Activated CD8-positive, alpha-beta memory T cell treated with anti-CD3 and anti-CD28 coated beads, Interleukin-2, amount 50 U/mL, for 24 hours (primary cell): ENCODE data around the gene ASPG.

ENCODE experiments used
- DNase-seq: peaks from one replicate; pipeline ENCODE4 v3.0.0-alpha.2; 2020; ENCODE audit errors: extremely low read depth

Gene ASPG

DNA sequence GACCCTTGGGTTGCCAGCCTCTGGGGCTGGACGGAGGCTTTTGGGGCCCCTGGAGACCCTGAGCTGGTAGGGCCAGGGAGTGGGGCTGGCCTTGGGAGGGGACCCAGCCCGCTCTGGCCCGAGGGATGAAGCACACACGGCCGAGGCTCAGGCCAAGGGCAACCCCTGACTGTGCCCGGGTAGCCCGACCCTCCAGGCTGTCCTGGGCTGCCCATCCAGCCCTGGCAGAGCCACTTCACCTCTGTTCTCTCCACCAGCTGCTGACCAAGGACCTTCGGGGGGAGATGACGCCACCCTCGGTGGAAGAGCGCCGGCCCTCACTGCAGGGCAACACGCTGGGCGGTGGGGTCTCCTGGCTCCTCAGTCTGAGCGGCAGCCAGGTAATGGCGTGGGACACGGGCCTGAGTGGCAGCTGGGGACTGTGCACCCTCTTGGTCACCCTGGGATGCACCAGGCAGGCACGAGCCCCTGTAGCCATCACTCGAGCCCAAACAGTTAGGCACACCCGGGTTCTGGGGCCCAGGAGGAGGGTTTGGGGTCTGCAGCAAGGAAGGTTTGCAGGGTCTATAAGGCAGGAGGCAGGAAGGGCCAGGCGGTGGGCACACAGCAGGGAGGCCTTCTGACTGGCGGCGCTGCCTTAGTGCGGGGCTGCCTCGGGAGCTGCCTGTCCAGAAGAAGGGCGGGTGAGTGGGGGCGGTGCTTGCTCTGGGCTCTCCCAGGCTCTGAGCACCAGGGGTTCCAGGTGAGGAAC lies 19.7 kb downstream of the ASPG start:
- no peak for DNase-seq

DNA sequence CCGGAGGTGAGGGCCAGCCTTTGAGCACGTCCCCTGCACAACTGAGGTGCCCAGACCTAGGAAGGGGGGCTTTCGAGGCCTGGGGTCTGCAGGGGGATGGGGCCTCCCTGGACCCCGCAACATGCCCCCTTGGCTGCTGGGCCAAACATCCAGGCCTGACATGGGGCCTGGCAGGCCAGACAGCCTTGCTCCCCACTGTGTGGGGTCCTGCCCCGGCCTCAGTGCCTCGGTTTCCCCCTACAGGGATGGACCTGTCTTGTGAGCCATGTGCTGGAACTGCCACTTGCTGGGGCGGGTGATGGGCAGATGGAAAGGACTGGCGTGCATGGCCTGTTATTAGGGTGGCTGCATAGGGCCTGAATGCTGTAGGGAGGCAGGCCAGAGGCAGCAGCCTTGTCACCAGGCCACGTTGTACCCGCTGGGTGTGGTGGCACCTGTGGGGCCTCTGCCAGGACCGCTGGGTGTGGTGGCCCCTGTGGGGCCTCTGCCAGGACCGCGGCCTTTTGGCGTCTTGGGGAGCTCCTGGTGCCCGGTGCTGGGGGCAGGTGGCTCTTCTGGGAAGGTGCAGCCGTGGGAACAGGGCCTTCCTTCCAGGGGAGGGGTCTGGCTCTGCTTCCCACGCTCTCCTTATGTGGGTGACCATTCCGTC lies 20.4 kb downstream of the ASPG start:
- no peak for DNase-seq

DNA sequence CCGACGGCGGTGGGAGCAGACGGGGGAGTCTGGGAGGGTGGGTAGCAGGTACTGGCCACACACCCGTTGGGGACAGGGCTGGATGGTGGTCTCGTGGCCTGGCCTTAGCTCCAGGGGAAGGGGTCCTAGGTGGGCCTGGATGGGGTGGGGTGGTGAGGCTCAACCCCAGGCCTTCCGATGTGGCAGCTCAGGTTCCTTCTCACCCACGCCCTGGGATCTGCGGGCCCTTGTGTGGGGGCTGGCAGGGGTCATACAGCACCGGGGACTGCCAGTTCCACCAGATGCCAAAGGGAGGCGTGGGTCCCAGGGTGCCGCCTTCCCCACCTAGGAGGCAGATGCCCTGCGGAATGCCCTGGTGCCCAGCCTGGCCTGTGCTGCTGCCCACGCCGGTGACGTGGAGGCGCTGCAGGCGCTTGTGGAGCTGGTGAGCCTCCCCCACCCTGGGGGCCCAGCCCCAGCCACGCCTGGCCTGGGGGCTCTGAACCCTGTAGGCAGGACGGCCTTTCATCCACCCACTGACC lies 21.0 kb downstream of the ASPG start:
- DNase-seq: no peak

DNA sequence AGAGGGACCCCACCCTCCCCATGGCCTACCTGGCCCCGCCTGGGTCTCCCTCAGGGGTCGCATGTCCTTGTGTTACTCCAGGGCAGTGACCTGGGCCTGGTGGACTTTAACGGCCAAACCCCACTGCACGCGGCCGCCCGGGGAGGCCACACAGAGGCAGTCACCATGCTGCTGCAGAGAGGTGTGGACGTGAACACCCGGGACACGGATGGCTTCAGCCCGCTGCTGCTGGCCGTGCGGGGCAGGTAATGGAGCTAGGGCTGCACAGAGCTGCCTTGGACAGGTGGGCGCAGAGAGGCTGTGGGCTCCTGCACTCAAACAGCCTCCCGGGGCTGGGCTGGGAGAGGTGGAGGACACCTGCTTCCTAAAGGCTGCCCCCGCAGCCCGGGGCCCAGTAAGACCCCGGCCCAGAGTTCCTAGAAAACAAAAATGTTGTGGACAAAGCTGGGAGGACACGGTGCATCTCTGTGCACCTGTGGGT lies 21.6 kb downstream of the ASPG start:
- DNase-seq: no peak

DNA sequence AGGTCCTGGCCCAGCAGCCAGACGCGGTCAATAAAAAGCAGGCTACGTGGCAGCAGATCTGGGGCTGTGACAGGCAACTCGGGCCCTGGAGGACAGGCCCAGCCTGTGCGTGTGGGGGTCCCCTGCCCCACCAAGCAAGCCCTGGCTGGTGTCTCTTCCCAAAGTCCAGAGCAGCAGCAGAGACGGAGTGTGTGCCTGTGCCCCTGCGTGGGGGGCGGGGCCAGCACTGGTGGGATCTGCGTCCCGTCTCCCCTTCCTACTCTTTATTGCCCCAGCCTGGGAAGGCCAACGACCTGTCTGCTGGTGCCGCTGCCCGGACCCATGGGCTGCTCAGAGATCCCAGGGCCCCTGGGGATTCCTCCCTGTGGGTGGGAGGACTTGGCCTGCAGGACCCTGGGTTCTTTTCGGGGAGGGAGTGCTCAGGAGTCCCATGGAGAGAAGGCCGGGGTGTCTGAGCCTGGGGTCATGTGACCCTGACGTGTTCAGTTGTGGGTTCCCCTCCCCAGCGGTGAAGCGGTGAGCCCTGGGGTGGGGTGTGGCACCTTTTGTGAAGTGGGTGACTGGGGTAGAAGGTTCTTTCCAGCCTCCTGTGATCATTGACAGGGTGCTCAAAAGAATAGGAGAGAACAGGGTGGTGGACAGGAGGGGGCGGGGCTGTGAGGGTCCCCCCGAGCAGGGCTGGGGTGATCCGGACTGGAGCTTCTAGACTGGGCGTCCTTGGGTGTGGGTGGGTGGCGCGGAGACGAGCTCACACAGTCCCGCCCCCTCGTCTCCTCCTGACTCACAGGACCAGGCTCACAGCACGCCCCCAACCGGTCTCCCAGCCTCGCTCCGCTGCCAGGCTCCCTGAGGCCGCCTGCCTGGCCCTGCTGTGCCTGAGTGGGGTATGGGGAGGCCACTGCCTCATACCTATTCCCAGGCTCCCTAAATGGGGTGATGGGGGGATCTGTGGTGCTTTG lies 22.4 kb downstream of the ASPG start:
- DNase-seq: no peak

DNA sequence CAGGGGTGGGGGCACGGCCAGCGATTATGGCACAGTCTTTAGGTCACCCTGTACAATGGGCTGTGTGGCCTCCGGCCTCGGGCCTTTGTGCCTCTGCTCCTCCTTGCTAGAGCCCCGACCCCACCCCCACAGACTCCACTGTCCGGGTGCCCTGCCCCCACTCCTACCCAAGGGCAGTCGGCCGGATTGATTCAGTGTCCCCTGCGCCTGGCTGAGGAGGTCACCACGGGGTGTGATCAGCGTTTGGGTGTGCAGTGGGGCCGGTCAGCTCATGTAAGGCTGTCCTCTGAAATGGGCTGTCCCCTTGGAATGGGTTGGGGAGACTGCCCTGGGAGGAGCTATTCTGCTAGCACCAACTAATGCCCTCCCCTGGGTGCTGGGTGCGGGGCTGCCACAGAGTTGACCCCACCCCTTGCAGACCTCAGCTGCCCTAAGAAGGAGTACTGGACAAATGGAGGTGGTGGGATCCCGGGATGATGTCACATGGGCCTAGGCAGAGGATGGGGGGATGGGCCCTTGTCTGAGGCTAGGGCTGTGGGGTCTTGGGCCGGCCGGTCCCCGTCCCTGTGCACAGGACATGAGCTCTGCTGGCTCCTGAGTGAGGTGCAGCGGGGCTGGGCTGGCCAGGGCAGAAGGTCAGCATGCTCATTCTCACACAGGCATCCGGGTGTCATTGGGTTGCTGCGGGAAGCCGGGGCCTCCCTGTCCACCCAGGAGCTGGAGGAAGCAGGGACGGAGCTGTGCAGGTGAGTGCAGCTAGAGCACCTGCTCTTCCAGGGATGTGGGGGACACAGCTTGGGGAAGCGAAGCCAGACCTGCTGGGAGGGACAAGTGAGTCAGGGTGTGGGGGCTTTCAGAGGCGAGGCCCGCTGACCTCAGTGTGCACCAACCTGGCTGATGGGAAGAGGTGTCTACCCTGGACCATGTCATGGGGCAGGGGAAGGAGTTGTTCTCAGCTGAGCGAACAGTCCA lies 23.4 kb downstream of the ASPG start:
- no peak for DNase-seq

DNA sequence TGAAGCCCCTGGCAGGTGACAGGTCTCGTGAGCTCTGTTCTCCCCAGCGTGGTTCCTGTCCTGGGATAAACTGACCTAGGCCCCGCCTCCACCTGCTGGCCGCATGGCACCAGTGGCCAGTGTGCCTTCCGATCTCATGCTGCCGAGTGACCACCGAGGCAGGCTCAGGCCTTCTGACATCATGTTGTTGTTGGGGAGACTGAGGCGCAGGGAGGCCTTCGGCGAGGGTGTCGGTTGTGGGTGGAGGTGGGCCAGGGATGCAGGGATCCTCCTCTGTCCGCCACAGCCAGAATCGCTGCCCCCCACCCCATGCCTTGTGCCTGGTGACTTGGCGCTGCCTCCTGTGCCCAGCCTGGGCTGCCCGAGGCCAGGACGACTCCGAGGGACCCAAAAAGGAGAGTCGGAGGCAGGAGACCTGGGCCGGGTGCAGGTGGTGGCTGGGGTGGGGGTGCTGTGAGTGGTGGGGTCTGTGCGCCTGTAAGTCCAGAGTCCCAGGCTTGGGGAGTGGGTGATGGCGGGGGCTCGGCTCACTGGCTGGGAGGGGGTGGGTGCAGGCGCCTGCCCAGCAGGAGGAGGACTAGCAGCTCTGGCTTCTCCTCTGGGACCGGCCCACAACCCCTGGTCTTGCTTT lies 24.3 kb downstream of the ASPG start:
- DNase-seq: no peak

DNA sequence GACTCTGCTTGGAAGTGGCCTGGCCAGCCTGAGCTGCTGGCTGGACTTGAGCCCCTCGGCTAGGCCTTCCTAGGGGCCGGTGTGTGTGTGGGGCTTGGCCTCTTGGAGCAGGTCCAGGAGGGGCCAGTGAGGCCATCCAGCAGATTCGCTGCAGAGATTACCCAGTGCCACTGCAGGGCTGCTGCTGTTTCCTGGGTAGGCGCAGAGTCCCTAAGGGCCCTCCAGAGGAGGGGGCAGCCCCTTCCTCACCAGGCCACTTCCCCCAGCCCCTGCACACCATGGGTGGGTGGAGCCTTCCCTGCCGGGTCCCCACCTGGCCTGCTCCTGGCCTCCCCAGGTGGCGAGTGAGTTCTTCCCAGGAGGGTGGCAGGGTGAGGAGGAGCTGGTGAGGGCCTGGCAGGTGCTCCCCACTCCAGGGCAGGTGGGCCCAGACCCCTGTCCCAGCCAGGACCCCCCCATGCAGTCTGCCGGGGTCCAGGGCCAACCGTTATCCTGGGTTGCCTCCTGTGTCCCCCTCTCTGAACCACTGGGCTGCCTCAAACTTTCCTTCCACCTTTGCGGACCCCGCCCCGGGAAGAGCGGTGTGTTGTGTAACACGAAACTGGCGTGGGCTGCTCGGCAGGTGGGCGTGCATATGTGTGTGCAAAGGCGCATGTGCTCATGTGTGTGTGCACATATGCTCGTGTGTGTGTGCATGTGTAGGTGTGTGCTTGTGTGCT lies 25.1 kb downstream of the ASPG start:
- DNase-seq: no peak

DNA sequence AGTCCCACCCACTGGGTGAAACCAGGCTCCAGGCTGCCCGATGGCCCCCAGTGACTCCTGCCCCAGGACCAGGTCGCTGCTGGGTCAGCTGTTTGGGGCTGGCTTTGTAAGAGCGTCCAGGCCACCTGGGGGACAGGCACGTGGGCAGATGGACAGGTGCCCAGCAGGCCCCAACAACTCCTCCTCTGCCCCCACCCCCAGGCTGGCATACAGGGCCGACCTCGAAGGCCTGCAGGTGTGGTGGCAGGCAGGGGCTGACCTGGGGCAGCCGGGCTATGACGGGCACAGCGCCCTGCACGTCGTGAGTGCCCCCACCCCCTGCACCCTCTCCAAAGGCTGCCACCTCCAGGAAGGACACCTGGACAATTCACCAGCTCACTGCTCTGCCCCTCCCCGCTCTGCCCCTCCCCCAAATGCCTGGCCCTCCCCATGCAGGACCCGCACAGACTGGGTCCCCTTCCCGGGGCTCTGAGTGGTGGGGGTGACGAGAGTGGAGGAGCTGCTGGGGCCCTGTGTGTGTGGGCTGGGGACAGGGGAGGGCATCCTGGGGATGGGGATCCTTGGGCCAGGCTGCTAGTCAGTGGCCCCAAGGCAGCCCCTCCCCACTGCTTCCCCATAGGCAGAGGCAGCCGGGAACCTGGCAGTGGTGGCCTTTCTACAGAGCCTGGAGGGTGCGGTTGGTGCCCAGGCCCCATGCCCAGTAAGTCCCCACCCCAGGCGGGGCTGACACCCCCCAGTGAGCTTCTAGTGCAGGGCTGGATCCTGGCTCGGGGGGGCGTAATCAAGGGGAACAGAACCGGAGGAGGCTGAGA lies 26.0 kb downstream of the ASPG start:
- DNase-seq: no peak

DNA sequence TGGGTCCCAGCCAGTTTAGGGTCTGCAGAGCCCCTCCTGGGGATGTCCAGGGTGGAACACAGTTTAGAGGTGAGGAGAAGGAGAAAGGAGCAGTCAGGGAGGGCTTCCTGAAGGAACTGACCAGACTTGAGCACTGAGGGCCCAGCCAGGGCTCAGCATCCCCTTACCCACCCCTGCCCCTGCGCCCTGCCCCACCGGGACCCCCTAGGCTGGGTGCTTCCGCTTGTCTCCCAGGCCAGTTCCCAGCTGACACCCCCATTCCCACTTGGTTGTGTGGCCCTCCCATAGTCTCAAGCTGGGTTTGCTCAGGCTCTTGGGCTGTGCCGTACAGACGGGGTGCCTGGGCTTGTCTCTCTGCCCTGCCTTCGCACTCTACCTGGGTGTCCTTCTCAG lies 26.6 kb downstream of the ASPG start:
- no peak for DNase-seq

DNA sequence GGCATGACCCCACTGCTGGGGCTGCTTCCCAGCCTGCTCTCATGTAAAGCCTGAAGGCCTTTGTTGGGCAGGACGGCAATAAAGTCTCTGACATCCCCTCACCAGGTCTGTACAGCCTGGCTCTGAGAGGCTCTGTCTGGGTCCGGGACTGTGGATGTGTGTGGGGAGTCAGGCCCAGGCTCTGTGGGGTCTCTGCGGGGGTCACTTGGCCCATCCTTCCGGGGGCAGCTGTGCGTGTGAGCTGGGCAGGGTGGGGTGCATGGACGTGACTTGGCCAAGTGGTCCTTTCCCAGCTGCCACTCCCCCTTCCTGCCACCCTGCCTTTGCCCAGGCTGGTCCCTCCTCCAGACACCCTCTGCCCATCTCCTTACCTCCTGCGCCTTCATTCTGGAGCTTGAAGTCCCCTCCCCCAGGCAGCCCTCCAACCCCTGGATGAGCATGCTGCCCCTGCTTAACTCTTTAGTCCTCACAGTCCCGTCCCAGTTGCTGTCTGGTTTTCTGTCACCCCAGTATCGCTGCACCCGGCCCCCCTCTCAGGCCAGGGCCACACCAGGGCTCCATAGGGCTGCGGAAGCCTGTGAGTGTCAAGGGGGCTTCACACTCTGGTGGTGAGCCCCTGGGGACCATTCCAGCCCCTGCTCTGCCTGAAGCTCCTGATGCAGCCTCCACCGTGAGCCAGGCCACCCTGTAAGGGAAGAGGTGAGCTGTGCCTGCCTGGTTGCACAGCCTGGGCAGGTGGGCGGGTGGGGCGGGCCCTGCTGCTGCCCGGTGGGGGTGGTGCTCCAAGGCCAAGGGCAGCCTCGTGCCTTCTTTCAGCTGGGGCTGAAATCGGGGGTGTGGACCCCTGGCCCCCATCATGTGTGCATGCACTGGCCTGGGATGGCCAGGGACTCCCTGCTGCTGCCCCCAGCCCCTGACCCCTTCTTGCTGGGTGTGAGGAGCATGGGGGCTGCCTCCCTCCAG lies 27.4 kb downstream of the ASPG start:
- no peak for DNase-seq

DNA sequence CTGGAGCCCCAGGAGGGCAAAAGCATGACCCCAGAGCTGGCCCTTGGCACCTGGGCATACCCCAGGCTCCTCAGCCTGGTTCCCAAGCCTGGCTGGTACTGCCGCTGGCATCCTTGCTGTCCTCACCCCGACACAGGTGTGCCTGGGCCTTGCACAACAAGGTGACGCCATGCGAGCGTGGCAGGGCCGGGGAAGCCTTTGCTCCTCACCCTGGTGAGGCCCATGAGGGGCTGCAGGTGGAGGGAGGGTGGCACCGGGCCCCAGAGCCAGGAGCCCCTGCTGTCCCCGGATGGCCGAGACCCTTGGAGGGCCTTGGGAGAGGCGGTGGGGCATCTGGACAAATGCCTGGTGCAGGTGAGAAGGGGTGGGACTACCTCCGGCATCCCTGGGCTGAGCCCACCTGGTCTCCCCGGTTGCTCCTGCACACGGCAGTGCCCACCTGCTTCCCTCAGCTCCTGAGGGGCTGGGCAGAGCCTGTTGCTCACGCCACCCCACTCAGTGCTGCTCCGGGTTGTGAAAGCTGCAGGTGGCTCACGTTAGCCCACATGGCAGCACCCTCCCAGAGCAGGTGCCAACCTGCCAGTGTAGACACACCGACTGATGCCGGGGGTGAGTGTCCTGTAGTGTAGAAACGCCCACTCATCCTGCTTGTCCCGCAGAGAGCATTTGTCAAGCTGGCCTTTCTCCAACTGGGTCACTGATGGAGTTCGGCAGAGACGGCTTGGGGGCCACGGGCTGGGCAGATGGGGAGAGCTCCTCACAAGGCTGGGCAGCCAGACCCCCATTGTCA lies 28.3 kb downstream of the ASPG start:
- no peak for DNase-seq

DNA sequence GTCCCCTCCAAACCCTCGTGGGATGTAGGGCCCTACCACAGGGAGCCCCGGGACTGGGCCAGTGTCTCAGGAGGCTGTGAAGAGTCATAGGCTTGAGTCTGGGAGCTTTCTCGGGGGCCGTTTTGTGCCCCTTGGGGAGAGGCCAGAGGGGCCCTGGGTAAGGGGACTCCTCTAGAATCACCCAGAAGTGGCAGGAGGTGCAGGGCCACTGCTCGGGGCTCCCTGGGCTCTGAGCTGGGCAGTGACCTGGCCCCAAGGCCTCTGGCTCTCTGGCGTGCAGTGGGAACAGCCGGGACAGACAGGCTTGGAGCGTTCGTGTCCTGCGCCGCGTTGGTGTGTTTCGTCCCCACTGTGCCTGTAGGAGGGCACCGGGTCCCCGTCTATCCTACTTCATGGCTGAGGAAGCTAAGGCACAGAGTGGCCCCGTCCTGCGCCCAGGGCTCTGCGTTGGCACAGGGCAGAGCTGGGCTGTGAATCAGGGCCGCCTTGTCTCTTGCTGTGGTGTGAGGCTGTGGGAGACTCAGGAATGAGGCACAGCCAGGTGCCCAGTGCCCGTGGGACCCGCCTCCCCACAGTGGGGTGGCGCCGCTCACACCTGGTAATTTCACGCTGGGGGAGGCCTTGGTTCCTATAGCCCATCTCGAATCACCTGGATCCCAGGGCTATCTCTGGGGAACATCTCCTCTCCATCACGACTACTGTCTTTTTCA lies 29.1 kb downstream of the ASPG start:
- DNase-seq: no peak

DNA sequence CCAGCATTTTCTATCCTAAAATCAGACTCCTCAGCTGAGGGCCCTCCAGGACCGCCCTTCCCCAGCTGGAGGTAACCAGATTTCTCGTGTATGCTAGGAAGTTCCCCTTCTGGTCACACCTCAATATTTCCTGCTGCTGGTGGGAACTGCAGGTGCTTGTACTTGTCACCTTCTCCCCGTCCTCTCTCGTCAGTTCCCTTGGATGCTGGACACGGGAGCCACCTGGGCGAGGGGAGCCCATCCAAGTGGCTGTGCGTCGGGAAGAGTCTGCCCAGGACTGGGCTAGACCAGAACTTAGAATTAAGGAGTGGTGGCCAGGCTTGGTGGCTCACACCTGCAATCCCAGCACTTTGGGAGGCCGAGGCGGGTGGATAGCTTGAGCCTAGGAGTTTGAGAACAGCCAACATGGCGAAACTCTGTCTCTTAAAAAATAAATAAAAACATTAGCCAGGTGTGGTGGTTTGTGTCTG lies 29.7 kb downstream of the ASPG start:
- DNase-seq: no peak

DNA sequence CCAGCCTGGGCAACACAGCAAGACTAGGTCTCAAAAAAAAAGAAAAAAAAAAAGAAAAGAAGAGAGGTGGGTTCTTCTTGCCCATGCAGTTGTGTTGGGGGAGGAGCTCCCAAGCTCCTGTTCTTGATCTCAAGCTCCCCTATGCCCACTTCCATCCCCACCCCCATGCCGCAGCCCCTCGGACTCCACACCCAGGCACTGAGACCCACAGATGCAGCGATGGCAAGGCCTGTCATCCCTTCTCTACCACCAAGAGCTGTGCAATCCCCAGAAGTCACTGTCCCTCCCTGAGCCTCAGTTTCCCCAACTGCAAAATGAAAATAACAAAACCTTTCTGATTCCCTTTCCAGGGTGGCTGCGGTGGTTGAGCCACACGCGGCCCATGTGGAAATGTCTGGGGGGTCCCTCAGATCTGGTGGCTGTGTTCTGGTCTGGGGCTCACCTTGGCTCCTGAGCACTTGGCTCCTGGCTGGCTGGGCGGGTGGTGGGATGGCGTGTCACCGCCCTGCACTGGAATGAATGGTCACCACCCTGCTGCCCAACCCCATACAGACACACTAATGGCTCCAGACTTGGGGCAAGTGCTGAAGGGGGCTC lies 30.3 kb downstream of the ASPG start:
- no peak for DNase-seq

DNA sequence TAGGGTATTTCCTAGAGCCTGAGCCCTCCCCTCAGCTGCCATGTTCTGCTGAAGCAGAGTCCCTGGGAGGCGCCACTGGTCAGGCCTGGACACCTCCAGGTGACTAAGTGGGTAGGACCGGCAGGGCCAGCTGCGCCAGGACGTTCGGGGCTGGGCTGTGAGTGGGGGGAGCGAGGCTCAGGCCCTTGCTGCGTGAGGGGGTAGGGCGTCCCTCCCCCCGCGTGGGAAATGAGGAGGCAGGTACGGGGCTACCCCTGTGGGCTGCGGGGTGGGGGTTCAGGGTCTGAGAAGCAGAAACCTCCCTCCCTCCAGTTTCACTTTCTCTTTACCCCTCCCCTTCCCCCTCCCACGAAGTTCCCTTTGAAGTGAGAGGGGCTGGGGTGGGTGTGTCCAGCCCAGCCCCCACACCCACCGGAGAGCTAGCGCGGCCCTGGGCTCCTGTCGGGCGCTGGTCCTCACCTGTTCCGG lies 30.8 kb downstream of the ASPG start:
- DNase-seq: no peak
